IMR-90 (cell line): ENCODE results near the gene AOPEP. TPM values are rescaled to one million over a fixed set of nuclear protein-coding genes. Genes with fewer than 3 reads are reported as not detected.
A peak's percentile ranks its signal among the peaks of the same experiment; 100 is the strongest.

ENCODE experiments used
- CHD1 ChIP-seq: IDR thresholded peaks from 2 replicates; pipeline ENCODE4 v1.6.1; 2012; ENCODE audit warnings: low read depth, low read length, improper control_type of control experiment
- MAZ ChIP-seq: IDR thresholded peaks from 2 replicates; pipeline ENCODE4 v1.6.1; 2012; ENCODE audit warnings: low read depth, mild to moderate bottlenecking, low read length, improper control_type of control experiment, moderate library complexity, borderline replicate concordance
- polyA plus RNA-seq, 3 experiments: library from polyadenylated mRNA; depleted of rRNA; stranded (reverse); fragments of >200 nt; gene quantifications; 2 replicates each; pipeline ENCODE4 v1.2.3, GENCODE V29; 2012; ENCODE audit warnings: low replicate concordance in 1 of 3
- total RNA-seq: library from RNA; depleted of rRNA; stranded (reverse); fragments of >200 nt; gene quantifications from 2 replicates; pipeline ENCODE4 v1.2.3, GENCODE V29; 2012
- TF ChIP-seq, protein P1 (sequence below): fragments of 150-350 bp; IDR thresholded peaks from 2 replicates; pipeline ENCODE4 v1.6.1; 2016; ENCODE audit warnings: low read depth, mild to moderate bottlenecking, low read length, moderate library complexity, borderline replicate concordance

Gene AOPEP
- total and polyA plus RNA-seq, 2 of the 4 experiments (the other 2 are of a cell fraction), result 34.9 to 38.7 TPM

DNA sequence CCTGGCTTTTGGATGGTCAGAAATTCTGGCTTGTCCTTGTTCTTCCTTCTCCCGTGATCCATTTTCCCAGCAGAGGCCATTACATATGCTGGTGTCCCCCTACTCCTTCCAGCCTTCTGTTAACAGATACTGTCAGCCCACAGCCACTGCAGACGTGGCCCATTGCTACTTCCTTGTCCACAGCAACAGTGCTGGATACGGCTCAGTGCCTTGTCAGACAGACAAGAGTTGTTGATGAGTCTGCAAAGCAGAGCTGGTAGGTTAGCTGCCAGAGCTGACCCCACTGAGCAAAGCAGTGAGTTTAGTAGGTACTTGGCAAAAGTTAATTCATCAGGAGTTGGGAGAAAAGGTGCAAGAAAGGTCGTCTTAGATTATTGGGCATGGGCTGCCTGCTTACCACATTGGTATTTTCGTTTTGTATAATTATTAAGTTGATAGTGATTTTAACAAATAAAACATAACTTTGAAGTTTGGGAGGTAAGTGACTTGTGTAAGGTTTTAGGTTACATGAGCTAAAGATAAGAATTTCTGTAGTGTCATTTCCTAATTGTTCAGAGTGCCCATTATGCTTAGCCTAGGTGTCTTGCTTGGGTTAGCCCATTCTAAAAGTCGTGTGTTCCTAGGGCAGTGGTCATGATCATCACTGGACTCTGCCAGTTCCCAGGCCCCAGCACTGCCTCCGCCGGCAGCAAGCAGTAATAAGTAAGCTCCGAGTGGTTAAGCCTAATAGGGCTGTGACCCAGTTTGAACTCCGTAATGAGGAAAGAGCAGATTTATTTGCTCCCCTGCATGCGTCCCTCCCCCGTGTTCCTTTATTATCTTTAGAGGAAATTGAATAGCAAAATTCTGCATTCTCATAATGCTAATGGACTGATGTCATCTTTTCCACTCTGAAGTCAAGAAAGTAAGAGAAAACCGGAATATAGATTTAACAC is 299.0 kb downstream of the AOPEP start (continued):
- TF ChIP-seq, protein P1, sequence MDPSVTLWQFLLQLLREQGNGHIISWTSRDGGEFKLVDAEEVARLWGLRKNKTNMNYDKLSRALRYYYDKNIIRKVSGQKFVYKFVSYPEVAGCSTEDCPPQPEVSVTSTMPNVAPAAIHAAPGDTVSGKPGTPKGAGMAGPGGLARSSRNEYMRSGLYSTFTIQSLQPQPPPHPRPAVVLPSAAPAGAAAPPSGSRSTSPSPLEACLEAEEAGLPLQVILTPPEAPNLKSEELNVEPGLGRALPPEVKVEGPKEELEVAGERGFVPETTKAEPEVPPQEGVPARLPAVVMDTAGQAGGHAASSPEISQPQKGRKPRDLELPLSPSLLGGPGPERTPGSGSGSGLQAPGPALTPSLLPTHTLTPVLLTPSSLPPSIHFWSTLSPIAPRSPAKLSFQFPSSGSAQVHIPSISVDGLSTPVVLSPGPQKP, result no peak
- TF ChIP-seq CHD1, result 0 out of 2 replicates have a peak, but pooled peaks have one; percentile 41
- no peak for TF ChIP-seq MAZ
